Inferior parietal cortex (tissue), 1 donor: Measurements from ENCODE around the gene CHCHD6.

Experiments used
- DNase-seq: peaks from one replicate; pipeline ENCODE4 v3.0.0-alpha.2; 2016; ENCODE audit errors: extremely low spot score

Gene CHCHD6

GRCh38 chr3:126922466-126922865 is 218.4 kb downstream of the CHCHD6 start:
- DNase-seq: no peak

DNA sequence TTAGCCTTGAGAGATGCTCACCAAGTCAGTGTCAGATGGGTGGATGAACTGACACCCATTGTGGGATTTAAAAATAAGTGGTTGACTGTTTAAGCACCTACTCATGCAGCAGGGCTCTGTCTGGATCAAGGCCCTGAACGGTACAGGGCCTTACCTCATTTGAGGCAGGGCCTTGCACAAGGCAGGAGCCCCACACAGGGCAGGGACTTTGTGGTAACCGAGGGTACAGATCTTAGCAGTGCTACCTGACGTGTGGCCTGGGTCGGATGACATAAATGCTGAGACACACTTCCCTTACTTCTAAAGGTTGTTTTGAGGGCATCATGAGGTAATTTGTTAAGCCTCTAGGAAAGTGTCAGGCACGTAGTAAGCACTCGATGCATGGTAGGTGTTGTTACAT is 219.4 kb downstream of the CHCHD6 start:
- no peak for DNase-seq

DNA sequence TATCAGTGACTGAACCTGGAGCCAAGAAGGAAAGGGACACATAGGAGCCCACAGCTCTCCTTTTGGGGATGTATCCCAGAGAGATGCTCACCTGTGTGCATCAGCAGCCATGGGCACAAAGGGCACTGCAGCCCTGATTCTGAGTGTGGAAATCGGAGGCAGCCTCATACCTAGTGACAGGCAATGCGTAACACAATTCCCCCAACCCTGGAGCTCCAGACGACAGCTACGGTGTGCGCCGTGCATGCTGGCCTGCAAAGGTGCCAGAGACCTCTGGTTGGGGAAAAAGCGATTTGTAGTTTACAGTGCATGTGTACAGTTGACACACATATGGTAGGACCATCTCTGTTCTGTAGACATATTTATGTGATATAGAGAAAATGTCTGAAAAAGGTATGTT is 219.9 kb downstream of the CHCHD6 start:
- DNase-seq: no peak

DNA sequence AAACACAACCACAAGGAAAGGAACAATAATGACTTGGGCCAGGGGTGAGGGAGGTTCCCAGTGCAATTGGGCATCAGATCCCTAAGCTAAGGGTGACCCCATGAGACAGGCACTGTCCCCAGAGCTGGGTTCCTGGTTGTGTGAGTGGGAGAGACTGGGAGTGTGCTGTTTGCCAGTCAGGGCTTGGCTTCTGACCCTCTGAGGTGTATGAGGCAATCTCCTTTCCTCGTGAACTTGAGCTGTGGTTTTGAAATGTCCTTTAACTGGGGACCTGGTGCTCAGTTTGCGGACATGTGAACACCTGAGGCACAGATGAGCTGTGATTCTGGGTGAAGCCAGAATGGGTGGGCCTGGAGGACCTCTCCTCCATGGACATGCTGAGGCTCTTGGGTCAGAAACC is 220.4 kb downstream of the CHCHD6 start:
- DNase-seq: no peak

DNA sequence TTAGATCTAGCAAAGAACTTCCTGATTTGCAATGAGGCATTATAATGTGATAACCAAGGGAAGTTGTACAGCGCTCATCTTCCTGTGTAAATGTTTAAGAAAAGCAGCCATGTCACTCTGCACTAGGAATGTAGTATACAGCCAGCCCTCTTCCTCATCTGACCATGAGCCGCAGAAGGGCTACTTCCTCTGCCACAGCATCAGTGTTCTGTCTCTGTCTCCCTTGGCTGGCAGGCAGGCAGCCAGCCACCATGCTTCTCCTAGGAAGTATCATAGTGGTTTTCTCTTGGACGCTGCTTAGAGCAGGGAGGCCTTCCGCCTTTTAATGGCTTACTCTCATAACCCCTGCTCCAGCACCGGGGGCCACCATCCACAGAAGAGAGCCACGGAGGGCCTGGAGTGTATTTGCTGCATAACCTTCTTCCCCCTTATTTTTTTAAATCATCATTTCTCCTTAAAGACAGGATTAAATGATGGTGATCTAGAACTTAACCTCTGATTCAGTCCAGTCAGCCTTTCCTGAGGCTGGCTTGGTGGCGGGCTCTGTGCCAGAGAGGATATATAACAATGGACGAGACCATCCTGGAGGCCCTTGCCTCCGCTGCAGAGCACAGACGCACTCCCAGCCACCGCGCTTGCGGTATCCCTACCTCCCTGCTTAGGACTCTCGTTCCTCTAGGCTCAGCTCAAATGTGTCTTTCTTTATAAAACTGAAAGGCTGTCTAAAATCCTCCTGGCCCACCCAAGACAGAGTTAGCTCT is 221.6 kb downstream of the CHCHD6 start:
- DNase-seq: no peak

DNA sequence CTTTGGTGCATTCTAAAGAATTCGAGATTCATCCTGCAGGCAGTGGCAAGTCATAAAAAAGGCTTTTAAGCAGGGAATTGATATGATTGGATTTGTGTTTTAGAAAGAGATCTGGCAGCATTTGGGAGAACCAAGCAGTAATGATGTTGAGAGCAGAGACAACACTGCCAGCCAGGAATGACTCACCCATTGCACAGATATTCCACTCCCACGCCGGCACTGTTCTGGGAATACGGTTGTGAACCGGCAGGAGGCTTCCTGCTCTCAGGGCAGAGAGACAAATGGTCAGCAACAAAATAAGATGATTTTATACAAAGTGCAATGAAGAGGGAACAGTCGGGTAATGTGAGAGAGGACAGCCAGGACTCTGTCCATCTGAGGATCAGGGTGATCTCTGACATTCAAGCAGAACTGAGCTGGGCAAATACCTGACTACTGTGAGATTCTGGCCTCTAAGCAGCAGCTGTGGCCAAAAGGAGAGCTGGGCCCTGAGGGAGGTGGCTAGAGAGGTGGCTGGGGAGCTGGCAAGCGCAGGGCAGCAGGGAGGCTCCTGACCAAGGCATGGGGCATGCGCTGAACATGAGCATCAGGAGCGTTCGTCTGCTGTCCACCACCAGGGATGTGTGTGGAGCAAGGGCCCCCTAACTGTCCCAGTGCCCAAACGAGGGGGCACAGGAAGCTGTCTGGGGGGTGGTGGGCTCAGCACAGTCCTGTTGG is 222.8 kb downstream of the CHCHD6 start:
- no peak for DNase-seq

DNA sequence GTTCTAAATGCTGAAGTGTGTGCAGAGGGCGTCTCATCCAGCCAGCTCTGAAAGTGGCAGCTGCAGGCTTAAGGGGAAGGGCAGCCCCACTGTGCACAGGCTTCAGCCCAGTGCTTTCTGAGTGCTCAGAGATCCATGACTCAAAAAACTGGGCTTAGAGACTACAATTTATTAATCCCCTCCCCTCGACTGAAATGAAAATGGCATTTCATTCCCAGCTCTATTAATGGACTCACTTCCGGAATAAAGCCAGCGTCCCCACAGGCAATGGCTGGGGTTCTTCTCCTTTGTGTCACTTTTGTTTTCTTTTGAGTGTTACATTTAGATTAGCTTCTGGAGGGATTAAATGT is 223.3 kb downstream of the CHCHD6 start:
- no peak for DNase-seq

DNA sequence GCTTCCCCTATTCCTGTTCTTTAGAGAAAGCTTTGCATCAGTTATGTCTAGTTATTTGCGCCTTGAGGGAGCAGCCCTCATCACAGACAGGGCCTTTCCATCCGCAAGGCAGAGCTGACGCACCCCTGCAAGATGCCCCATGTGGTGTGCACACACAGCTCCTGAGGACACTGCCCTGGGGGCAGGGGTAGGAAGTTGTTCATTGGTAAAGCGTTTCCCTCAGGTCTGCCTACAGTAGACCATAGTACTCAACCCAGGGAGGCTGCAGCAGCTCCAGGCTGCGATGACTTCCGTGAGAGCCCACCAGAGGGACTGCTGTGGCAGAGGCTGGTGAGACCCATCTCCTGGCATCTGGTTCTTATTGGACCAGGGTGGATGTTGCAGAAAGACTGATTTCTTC is 223.8 kb downstream of the CHCHD6 start:
- DNase-seq: no peak

- DNase-seq: no peak
Measured at GRCh38 chr3:126928921-126929474, 225.0 kb downstream of the CHCHD6 start.

- no peak for DNase-seq
Measured at GRCh38 chr3:126930936-126931600, 227.0 kb downstream of the CHCHD6 start.

DNA sequence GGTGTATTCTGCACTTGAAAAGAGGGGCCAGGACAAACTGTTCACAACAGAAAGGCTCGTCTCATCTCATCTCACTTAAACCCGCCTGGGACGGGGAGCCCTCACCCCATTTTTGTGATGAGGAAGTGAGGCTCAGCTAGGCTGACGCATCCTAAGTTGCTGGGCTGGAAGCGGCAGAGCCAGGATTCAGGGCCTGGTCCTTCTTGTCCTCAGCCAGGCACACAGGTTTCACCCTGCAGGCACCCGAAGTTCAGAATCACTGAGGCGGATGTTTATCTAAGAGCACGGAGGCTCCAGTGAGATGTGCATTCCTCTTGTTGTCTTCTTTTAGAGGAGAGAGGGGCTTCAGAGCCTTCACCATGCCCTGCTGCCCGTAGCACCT is 227.8 kb downstream of the CHCHD6 start:
- no peak for DNase-seq

DNA sequence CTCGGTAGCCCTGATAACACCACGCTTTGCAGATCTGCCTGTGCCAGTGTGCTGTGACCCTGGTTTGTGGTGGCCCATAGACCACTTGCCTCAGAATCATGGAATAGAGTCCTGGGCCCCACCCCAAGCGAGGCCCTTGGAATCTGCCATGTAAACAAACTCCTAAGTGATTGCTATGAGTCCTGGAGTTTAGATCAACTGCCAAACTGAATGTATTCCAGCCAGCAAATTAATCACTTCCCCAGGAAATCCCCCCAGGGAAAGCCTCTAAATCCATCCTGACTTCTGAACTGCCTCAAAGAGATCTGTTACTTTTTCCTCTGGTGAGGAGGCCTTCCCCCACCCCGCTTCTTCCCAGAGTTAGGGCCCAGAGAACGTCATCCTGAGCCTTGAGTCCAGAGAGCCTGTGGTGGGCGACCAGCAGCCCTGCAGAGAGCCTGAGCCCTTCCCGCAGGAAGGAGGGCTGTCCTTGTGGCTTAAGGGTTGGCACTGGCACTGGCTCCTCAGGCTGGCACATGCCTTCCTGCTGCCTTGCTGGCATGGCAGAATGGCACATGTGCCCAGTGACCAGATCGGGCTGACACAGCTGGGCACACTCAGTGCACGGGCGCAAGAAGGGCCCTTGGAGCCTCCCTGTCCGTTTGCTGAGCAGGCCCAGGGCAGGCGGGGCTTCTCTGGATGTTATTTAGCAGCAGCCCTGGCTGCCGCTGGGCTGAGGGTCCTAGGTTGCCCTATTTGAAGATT is 228.3 kb downstream of the CHCHD6 start:
- no peak for DNase-seq

DNA sequence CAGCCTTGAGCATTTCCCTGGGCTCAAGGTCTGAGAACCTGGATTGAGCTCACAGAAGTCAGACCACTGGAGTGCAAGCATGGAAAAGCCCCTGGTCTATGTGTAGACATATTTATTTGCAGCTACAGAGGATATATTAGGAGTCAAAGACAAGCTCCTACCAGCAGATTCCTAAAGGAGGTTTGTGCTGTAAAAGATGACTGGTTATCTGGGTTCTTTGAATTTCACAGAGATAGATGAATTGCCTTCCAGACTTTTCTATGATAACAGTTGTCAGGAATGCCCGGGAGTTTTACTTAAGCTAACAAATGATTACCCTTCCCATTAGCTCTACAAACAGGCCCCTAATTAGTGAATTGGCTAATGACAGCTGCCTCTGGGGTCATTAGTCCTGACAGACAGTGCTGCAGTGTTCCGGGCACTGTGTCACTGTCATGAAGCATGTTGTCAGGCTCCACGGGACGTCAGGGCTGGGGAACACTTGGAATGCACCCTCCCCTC is 230.0 kb downstream of the CHCHD6 start:
- DNase-seq: no peak

GRCh38 chr3:126934991-126935390 is 231.0 kb downstream of the CHCHD6 start:
- DNase-seq: no peak

GRCh38 chr3:126935756-126936509 is 231.9 kb downstream of the CHCHD6 start:
- DNase-seq: no peak

DNA sequence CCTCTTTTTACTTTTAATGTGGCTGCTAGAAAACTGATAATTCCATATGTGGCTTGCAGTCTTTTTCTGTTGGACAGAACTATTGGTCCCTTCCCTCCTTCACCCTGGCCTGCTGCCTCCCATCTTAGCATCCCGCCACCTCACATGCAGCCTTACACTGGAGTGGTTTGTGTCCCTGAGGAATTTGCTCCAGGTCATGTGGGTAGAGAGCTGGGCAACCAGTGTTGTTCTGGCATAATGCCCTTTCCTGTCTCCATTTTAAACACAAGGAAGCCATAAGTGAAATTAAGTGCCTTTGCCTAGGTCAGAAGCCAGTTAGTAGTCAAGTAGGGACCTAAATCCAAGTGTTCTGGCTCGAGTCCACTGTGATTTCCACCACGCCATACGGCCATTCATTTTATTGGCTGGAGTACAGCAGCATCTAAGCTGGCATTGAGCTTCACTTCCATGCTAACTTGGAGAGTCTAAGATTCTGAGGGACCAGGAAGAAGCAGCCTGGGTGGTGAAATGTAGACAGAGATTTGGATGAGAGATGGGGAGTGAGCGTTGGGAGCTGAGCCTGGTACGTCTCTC is 232.9 kb downstream of the CHCHD6 start:
- no peak for DNase-seq

GRCh38 chr3:126937533-126937932 is 233.5 kb downstream of the CHCHD6 start:
- no peak for DNase-seq

DNA sequence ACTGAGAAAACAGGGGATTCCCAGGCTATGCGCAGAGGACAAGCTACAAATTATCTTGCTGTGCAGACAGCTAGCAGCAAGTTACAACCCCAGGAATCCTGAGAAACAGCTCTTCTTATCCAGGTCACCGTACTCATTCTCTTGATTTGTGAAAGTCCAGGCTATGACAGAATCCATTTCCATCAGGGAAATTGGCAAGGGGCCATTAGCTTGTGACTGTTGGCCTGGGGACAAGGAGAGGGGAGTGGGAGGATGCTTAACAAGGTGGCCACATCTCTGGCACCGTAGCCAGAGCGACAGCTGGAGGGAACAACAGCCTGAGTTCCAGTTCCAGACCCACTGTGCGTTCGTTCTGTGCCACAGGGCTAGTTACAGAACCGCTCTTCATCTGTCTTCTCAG is 233.9 kb downstream of the CHCHD6 start:
- DNase-seq: no peak

- DNase-seq: no peak
Measured at GRCh38 chr3:126938520-126939337, 234.7 kb downstream of the CHCHD6 start.

DNA sequence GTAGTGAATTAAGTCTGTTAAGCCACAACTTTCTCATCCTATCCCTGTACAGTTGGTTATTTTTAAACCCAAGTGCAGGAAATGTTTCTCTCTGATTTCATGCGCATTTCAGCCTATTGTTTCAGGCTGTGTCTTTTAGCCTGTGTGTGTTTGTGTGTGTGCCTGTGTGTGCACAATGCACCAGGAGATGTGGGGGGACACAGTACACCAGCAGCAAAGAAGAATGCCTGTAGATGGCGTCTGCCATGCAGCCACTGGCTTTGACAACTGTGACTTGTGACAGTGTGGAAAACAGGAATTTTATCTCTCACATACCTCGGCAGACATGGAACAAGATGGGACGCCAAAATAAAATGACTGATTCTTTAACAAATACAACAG is 235.3 kb downstream of the CHCHD6 start:
- no peak for DNase-seq
